K562 (cell line): Measurements from ENCODE around the gene GABARAPL2. TPM values are rescaled to one million over a fixed set of nuclear protein-coding genes. Genes with fewer than 3 reads are reported as not detected.

Experiments used
- ATAC-seq: fragments of 200-7000 bp; cut with Tn5 transposase; 3 replicates; pipeline ENCODE4 v1.9.1; 2020; ENCODE audit warnings: moderate library complexity
- BruUV-seq: library from RNA; stranded (reverse); fragments of 400-500 nt; replicated peaks from 2 replicates; lab custom pipeline; 2021; lab: Mats Ljungman, UMichigan
- CTCF ChIA-PET: fragments of 300-600 bp; formaldehyde crosslinking; extraction: SDS; loops from one replicate; lab custom pipeline; 2021; ENCODE audit warnings: low intra/inter-chr PET ratio; lab: Yijun Ruan, JAX
- POLR2A ChIA-PET: fragments of 300-600, 350-650 bp; sonication (Branson Sonifier 250); formaldehyde crosslinking; extraction: SDS; loops from one replicate; lab custom pipeline; 2021; ENCODE audit warnings: antibody characterized with exemption, inconsistent platforms; lab: Yijun Ruan, JAX
- DNase-seq, 4 experiments: peaks; one replicate each; pipeline versions ENCODE4 v3.0.0 to v3.0.0-alpha.2; 2011 to 2018; ENCODE audit warnings: low spot score in 3 of 4, mixed read lengths in 3 of 4; ENCODE audit errors: extremely low read depth in 1 of 4
- FAIRE-seq: peaks from 2 replicates; lab custom pipeline; 2011; peaks lifted over from hg19 to GRCh38; lab: Jason Lieb, UNC
- H2AFZ ChIP-seq: 2 replicates; pipeline ENCODE4 v1.6.0; 2011; ENCODE audit warnings: low read depth, low read length, control low read depth, inconsistent platforms
- H3K27ac ChIP-seq: fragments of 200-600 bp; 3 replicates; pipeline ENCODE4 v1.8.0; 2011; ENCODE audit warnings: low read depth, mild to moderate bottlenecking, control low read depth, inconsistent platforms, low read length, moderate library complexity, mixed read lengths; ENCODE audit errors: extremely low read depth
- H3K27me3 ChIP-seq, 2 experiments: fragments of 300-600 bp in 1 of 2; 2 replicates in 1 of 2; 3 replicates in 1 of 2; pipeline versions ENCODE4 v1.6.0 to v1.8.0; 2011; ENCODE audit warnings: inconsistent platforms in 2 of 2, low read length in 2 of 2, mild to moderate bottlenecking in 1 of 2, mixed read lengths in 1 of 2, moderate library complexity in 1 of 2; ENCODE audit not compliant: control insufficient read depth in 2 of 2, insufficient read depth in 2 of 2
- H3K36me3 ChIP-seq: fragments of 300-600 bp; 3 replicates; pipeline ENCODE4 v1.8.0; 2011; ENCODE audit warnings: mild to moderate bottlenecking, low read length, inconsistent platforms; ENCODE audit not compliant: control insufficient read depth, insufficient read depth
- H3K4me1 ChIP-seq, 2 experiments: fragments of 200-600 bp in 1 of 2; replicated peaks in 1 of 2; 2 replicates in 1 of 2; 3 replicates in 1 of 2; pipeline versions ENCODE4 v1.5.1 to v1.8.0; 2011; ENCODE audit warnings: inconsistent platforms in 2 of 2, low read length in 2 of 2, mild to moderate bottlenecking in 1 of 2, mixed read lengths in 1 of 2, moderate library complexity in 1 of 2; ENCODE audit not compliant: control insufficient read depth in 2 of 2, insufficient read depth in 2 of 2
- H3K4me2 ChIP-seq: 2 replicates; pipeline ENCODE4 v1.6.1; 2011; ENCODE audit warnings: low read length, control low read depth, inconsistent platforms, mixed read lengths; ENCODE audit not compliant: insufficient read depth
- H3K4me3 ChIP-seq: fragments of 200-600 bp; sonication (generic), shearing (Covaris generic); 2 replicates; pipeline ENCODE4 v1.5.1; 2016; ENCODE audit warnings: control low read depth, inconsistent platforms
- H3K79me2 ChIP-seq: fragments of 200-600 bp; 3 replicates; pipeline ENCODE4 v1.8.0; 2011; ENCODE audit warnings: low read length, inconsistent platforms; ENCODE audit not compliant: control insufficient read depth, insufficient read depth
- H3K9ac ChIP-seq, 2 experiments: 2 replicates each; pipeline versions ENCODE4 v1.6.0 to v1.6.1; 2011; ENCODE audit warnings: low read depth in 2 of 2, low read length in 2 of 2, control low read depth in 1 of 2, inconsistent platforms in 1 of 2, mild to moderate bottlenecking in 1 of 2, mixed read lengths in 1 of 2; ENCODE audit not compliant: insufficient read depth in 1 of 2
- H3K9me1 ChIP-seq: one replicate; pipeline ENCODE4 v1.6.0; 2011; ENCODE audit warnings: inconsistent platforms, mild to moderate bottlenecking, low read length, moderate library complexity; ENCODE audit not compliant: control insufficient read depth, insufficient read depth
- H3K9me3 ChIP-seq: replicated peaks from 2 replicates; pipeline ENCODE4 v1.5.1; 2011; ENCODE audit warnings: low read depth, low read length, inconsistent platforms; ENCODE audit not compliant: control insufficient read depth, insufficient read depth
- H4K20me1 ChIP-seq: replicated peaks from 2 replicates; pipeline ENCODE4 v1.6.1; 2011; ENCODE audit warnings: low read length, inconsistent platforms, mixed read lengths; ENCODE audit not compliant: control insufficient read depth, insufficient read depth
- ARHGAP35 ChIP-seq: fragments of 450-650 bp; IDR thresholded peaks from 2 replicates; pipeline ENCODE4 v1.6.1; 2018; ENCODE audit not compliant: partially characterized antibody
- ELF1 ChIP-seq: fragments of 200-800 bp; sonication (Bioruptor generic); IDR thresholded peaks from 2 replicates; pipeline ENCODE4 v1.6.1; 2016; ENCODE audit warnings: missing genetic modification characterization, missing compliant biosample characterization
- FOXM1 ChIP-seq, 2 experiments: fragments of 450-650 bp in 1 of 2; sonication (generic) in 1 of 2; formaldehyde crosslinking in 1 of 2; IDR thresholded peaks; 2 replicates each; pipeline versions ENCODE4 v1.6.1 to v1.9.0; 2017 to 2022; ENCODE audit warnings: low read depth in 2 of 2, mild to moderate bottlenecking in 2 of 2, missing genetic modification reagents in 1 of 2, moderate library complexity in 1 of 2
- MYNN ChIP-seq, 2 experiments: sonication (generic); formaldehyde crosslinking in 1 of 2; IDR thresholded peaks; 2 replicates each; pipeline versions ENCODE4 v1.5.0 to v1.6.1; 2016 to 2020; ENCODE audit warnings: antibody characterized with exemption in 1 of 2, missing genetic modification reagents in 1 of 2
- PHF20 ChIP-seq: fragments of 450-650 bp; IDR thresholded peaks from 2 replicates; pipeline ENCODE4 v1.6.1; 2018; ENCODE audit not compliant: partially characterized antibody
- SRF ChIP-seq, 2 experiments: fragments of 250-450, 450-650 bp in 1 of 2; sonication (Bioruptor Pico) in 1 of 2; sonication (generic) in 1 of 2; formaldehyde crosslinking; IDR thresholded peaks; 2 replicates each; pipeline versions ENCODE4 v1.5.0 to v1.5.1; 2020 to 2022; ENCODE audit warnings: mild to moderate bottlenecking in 1 of 2, missing genetic modification reagents in 1 of 2
- TRIM24 ChIP-seq, 2 experiments: fragments of 450-650 bp; IDR thresholded peaks; 2 replicates each; pipeline ENCODE4 v1.6.1; 2016
- ZNF121 ChIP-seq: sonication (generic); formaldehyde crosslinking; conservative IDR thresholded peaks from 2 replicates; pipeline ENCODE4 v1.8.0; 2022; ENCODE audit warnings: missing genetic modification reagents
- ZNF143 ChIP-seq: sonication (generic); formaldehyde crosslinking; IDR thresholded peaks from 2 replicates; pipeline ENCODE4 v1.9.0; 2022; ENCODE audit warnings: mild to moderate bottlenecking, missing genetic modification reagents
- WGBS: fragments of 100-300 bp; shearing (Covaris generic); methylation state at CpG from one replicate; pipeline ENCODE4 v1.1.6; 2016; ENCODE audit warnings: low coverage, mixed read lengths; ENCODE audit not compliant: insufficient coverage; ENCODE audit errors: missing lambda C conversion rate; 5-methylcytosine and 5-hydroxymethylcytosine counted together
- in situ Hi-C: fragments of 300-500 bp; cut with MboI; formaldehyde crosslinking; loops from 4 replicates; pipeline ENCODE4 v1.15.0; 2018; ENCODE audit warnings: inconsistent platforms, mixed read lengths
- intact Hi-C: fragments of 100-400 bp; cut with micrococcal nuclease; formaldehyde crosslinking; loops from 2 replicates; pipeline ENCODE4 v1.14.2; 2022
- polyA plus RNA-seq, 8 experiments: library from polyadenylated mRNA; depleted of rRNA in 4 of 8; stranded (reverse) in 5 of 8; unstranded in 3 of 8; fragments of >200 nt; fragmentation: Nextera tagmentation in 2 of 8; fragmentation: Illumina TruSeq in 1 of 8; extraction: Ambion mirVana in 2 of 8; extraction: Trizol in 1 of 8; gene quantifications; 2 replicates each; pipeline versions ENCODE4 v1.2.1 to v1.2.3, GENCODE V29; 2011 to 2014; ENCODE audit warnings: inconsistent platforms in 1 of 8, missing spikeins in 1 of 8
- total RNA-seq, 7 experiments: library from RNA; depleted of rRNA in 6 of 7; stranded (reverse); fragments of >200 nt in 6 of 7; fragmentation: Illumina TruSeq in 2 of 7; extraction: Trizol in 2 of 7; gene quantifications; 2 replicates each; pipeline versions ENCODE4 v1.2.1 to v1.2.3, GENCODE V29; 2011 to 2021; ENCODE audit warnings: low replicate concordance in 1 of 7
- TF ChIP-seq, protein P1 (sequence below), 3 experiments: fragments of 200-800 bp in 1 of 3; sonication (Bioruptor generic) in 1 of 3; sonication (generic) in 1 of 3; formaldehyde crosslinking in 1 of 3; IDR thresholded peaks; 2 replicates each; pipeline versions ENCODE4 v1.6.1 to v1.8.0; 2016 to 2022; ENCODE audit warnings: mild to moderate bottlenecking in 2 of 3, missing compliant biosample characterization in 2 of 3, missing genetic modification characterization in 2 of 3, missing genetic modification reagents in 1 of 3

Gene GABARAPL2
- total and polyA plus RNA-seq, 9 of the 15 experiments (the other 6 are each of a cell fraction or from before 2014, with no cell fraction given), result 42.1 to 288 (median 91.8) TPM

DNA sequence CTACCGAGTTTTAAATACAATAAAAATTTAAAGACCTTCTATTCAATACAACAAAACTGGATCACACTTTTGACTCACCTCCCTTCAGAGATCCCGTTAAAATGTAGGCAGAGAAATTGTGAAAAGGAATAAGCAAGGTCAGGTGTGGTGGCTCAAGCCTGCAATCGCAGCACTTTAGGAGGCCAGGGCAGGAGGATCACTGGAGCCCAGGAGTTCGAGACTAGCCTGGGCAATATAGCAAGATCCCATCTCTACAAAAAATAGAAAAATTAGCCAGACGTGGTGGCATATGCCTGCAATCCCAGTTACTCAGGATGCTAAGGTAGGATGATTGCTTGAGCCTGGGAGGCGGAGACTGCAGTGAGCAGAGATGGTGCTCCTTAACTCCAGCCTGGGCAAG lies 47.0 kb upstream of the GABARAPL2 start:
- BruUV-seq, result no TSS peak
- ChIA-PET POLR2A (interaction anchor here (1.2 kb wide), 1 partner anchor 16 kb away, joined by 4 read pairs; no protein-coding TSS in a partner anchor), CTCF (no interaction called here)
- Histone ChIP-seq H3K9me3 (no peaks in the 10 kb centered on the region), H3K36me3 (no peaks in the 10 kb centered on the region), H3K79me2 (no peaks in the 10 kb centered on the region), H3K9me1 (no peaks in the 10 kb centered on the region), H2AFZ (no peak overlapping the region), H3K4me1 (peaks cover 0 to 14% of the 10 kb centered on the region in 2 experiments; a peak in 3 of 5 replicates), H3K27ac (no peak overlapping the region), H3K27me3 (peaks cover 2 to 7% of the 10 kb centered on the region in 2 experiments; a peak in 4 of 5 replicates), H3K4me2 (no peak overlapping the region), H3K4me3 (no peak overlapping the region), H4K20me1 (no peaks in the 10 kb centered on the region), H3K9ac (no peak overlapping the region)
- intact Hi-C loops (no loop called here), in situ Hi-C loops (no loop called here)
- no peak for DNase-seq
- FAIRE-seq, result no peak
- 45% methylated on average over 6 of the region's 6 CpGs for WGBS
- no peak for ATAC-seq
- TF ChIP-seq FOXM1 (IDR thresholded peaks at IDR 0.05; ENCODE audit: low read depth) (no peak), FOXM1 (CRISPR knock-in tag; IDR thresholded peaks at IDR 0.05; ENCODE audit: low read depth) (no peak), ZNF121 (peak; percentile 83)

DNA sequence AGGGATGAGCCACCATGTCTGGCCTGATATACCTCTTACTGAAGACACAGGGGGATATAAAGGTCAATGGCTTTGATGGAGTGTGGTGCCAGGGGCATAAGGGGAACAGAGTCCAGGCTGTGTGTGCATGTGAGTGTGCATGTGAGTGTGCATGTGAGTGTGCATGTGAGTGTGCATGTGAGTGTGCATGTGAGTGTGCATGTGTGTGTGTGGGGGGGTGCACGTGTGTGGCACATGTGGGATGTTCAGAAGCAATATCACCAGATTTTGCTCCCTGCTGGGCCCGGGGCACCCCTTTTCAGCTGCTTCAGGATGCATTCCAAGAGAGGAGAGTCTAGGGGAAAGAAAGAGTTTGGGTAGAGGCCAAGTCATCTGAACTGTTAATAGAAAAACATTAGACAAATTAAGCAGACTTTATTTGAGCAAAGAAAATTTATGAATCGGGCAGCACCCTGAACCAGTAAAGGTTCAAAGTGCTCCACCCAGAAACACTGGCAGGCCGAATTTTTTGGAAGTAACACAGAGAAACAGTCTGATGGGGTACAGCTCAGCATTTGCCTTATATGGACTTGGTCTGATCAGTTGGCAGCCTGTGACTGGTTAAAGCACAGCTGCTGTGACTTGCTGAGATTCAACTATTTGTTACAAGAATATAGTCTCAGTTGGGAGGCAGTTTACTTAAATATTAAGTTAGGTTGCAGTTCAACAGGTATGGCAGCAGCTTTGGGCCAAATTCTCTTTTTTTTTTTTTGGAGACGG lies 40.0 kb upstream of the GABARAPL2 start:
- ATAC-seq, result no peak
- no peaks in the 10 kb centered on the region for H4K20me1 ChIP-seq
- H2AFZ ChIP-seq, result no peak overlapping the region
- H3K27me3 ChIP-seq, result peaks cover 24 to 42% of the 10 kb centered on the region in 2 experiments
- no peak for FAIRE-seq
- H3K36me3 ChIP-seq, result no peaks in the 10 kb centered on the region
- no peaks in the 10 kb centered on the region for H3K9me3 ChIP-seq
- WGBS, result 9% methylated on average over 5 of the region's 5 CpGs
- H3K4me3 ChIP-seq, result no peak overlapping the region
- DNase-seq, result no peak
- ChIA-PET POLR2A (interaction anchor here (0.6 kb wide), 2 partner anchors 9 to 63 kb away, joined by 3 read pairs; partner anchors contain the start of gene CHST5), CTCF (no interaction called here)
- no peak overlapping the region for H3K4me2 ChIP-seq
- no TSS peak for BruUV-seq
- H3K9me1 ChIP-seq, result no peaks in the 10 kb centered on the region
- peak; percentile 58 to 61; a peak in 3 of 4 replicates for TF ChIP-seq TRIM24 (IDR thresholded peaks at IDR 0.05)
- TF ChIP-seq MYNN (IDR thresholded peaks at IDR 0.05), result peak; percentile 58; the same call in 1 of the 2 replicates
- no peak for TF ChIP-seq MYNN (CRISPR knock-in tag; IDR thresholded peaks at IDR 0.05)
- TF ChIP-seq, protein P1, sequence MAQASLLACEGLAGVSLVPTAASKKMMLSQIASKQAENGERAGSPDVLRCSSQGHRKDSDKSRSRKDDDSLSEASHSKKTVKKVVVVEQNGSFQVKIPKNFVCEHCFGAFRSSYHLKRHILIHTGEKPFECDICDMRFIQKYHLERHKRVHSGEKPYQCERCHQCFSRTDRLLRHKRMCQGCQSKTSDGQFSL (CRISPR knock-in tag; IDR thresholded peaks at IDR 0.05), result peak; percentile 82
- TF ChIP-seq, protein P1 (tag; IDR thresholded peaks at IDR 0.05), result no peak
- peak; percentile 23 for TF ChIP-seq ARHGAP35
- no peak for TF ChIP-seq ZNF143 (CRISPR knock-in tag)
- peak; percentile 59 for TF ChIP-seq PHF20
- peak in 1 of 2 experiments; percentile 90; a peak in 2 of 4 replicates for TF ChIP-seq SRF (CRISPR knock-in tag; IDR thresholded peaks at IDR 0.05)
- TF ChIP-seq ELF1, result no peak
- TF ChIP-seq, all 486 proteins: peak for 6
- in situ Hi-C loops (no loop called here), intact Hi-C loops (no loop called here)
- H3K9ac ChIP-seq, result no peak overlapping the region
- H3K27ac ChIP-seq, result no peak overlapping the region
- H3K79me2 ChIP-seq, result no peaks in the 10 kb centered on the region
- peaks cover 0 to 13% of the 10 kb centered on the region in 2 experiments; a peak in 1 of 5 replicates for H3K4me1 ChIP-seq
